D341Med (cell line): ENCODE results near the gene CEP63.

Experiments used
- DNase-seq: peaks from one replicate; pipeline ENCODE4 v3.0.0; 2012; ENCODE audit warnings: low spot score

Gene CEP63

GRCh38 chr3:134468519-134468918 is 17.3 kb upstream of the CEP63 start:
- no peak for DNase-seq

GRCh38 chr3:134471521-134472193 is 14.2 kb upstream of the CEP63 start:
- DNase-seq = no peak

GRCh38 chr3:134472831-134473230 is 13.0 kb upstream of the CEP63 start:
- DNase-seq = no peak

GRCh38 chr3:134473868-134474546 is 11.8 kb upstream of the CEP63 start:
- DNase-seq = peak; percentile 56

- DNase-seq = no peak
Measured at GRCh38 chr3:134474956-134475355, 10.9 kb upstream of the CEP63 start.

- no peak for DNase-seq
Measured at GRCh38 chr3:134476306-134476705, 9.6 kb upstream of the CEP63 start.

- no peak for DNase-seq
Measured at GRCh38 chr3:134477002-134477401, 8.9 kb upstream of the CEP63 start.

GRCh38 chr3:134477938-134478337 is 7.9 kb upstream of the CEP63 start:
- no peak for DNase-seq

GRCh38 chr3:134480546-134480945 is 5.3 kb upstream of the CEP63 start:
- DNase-seq = no peak

GRCh38 chr3:134481166-134481565 is 4.7 kb upstream of the CEP63 start:
- no peak for DNase-seq

GRCh38 chr3:134482622-134483021 is 3.2 kb upstream of the CEP63 start:
- no peak for DNase-seq

GRCh38 chr3:134483195-134483900 is 2.5 kb upstream of the CEP63 start:
- DNase-seq = no peak

GRCh38 chr3:134485075-134485717 is 661 bp upstream of the CEP63 start:
- DNase-seq = peak; percentile 56

- DNase-seq = no peak
Measured at GRCh38 chr3:134486577-134487041, 752 bp downstream of the CEP63 start.

- no peak for DNase-seq
Measured at GRCh38 chr3:134487406-134487805, 1.5 kb downstream of the CEP63 start.

- no peak for DNase-seq
Measured at GRCh38 chr3:134494495-134494894, 8.6 kb downstream of the CEP63 start.

GRCh38 chr3:134495980-134496379 is 10.1 kb downstream of the CEP63 start:
- no peak for DNase-seq

GRCh38 chr3:134496471-134497071 is 10.7 kb downstream of the CEP63 start:
- DNase-seq = no peak

- DNase-seq = no peak
Measured at GRCh38 chr3:134503266-134503665, 17.4 kb downstream of the CEP63 start.

GRCh38 chr3:134504132-134504531 is 18.3 kb downstream of the CEP63 start:
- DNase-seq = no peak

GRCh38 chr3:134505485-134505884 is 19.6 kb downstream of the CEP63 start:
- no peak for DNase-seq

GRCh38 chr3:134511500-134511899 is 25.6 kb downstream of the CEP63 start:
- no peak for DNase-seq
